Measurements from ENCODE around the gene MEIS3. TPM values are rescaled to one million over a fixed set of nuclear protein-coding genes. Genes with fewer than 3 reads are reported as not detected.

MEIS3 gene
- total RNA-seq (2014; rRNA removed; shearing (Covaris generic)): 8.0 and 11.1 TPM in 2 replicates

DNA sequence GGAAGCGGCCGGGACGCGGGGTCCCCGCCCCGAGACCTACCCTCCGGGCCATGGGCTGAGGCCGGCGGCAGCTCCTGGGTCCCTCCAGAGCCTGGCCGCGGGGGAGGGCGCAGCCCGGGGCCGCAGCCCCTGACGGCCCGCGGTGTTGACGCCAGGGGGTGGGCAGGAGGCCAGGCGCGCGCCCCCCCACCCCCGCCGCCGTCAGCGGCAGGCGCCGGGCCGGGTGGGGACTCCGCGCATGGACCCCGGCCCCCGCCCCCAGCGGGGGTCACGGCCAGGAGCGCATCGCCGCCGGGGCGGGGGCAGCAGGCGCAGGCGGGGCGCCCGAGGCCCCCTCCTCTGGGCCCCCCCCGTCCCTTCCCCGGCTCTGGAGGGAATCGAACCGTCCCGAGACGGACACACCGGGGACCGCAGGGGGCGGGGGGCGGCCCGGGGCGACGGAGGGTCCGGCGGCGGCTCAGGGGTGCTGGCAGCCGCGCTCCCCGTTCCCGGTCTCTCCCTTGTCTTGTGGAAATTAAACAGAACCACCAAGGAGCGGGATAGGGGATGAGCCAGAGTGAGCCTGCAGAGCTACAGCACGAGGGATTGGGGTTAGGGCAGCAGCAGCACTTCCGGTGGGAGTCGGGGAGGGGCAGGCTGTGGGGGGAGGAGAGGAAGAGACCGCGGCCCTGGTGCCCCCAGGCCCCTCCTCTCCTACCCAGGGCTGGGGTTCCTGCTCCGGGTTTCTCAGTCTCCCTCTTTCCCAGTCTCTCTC is at the start of gene MEIS3:
TSS of gene MEIS3 (minus strand) at position 498 of the 754 bp plus-strand sequence. CDS start at position 52, 446 bp downstream.

Other genes with a start within 250 kb of the MEIS3 start
- gene BBC3, start 188.3 kb downstream of the MEIS3 start, total RNA-seq (2014; rRNA removed; shearing (Covaris generic)): 15.8 and 16.9 TPM in 2 replicates
- gene CCDC9, start 163.0 kb downstream of the MEIS3 start, total RNA-seq (2014; rRNA removed; shearing (Covaris generic)): 20.5 and 22.0 TPM in 2 replicates
- gene INAFM1, start 144.6 kb downstream of the MEIS3 start, total RNA-seq (2014; rRNA removed; shearing (Covaris generic)): 6.1 and 8.1 TPM in 2 replicates
- gene C5AR1, start 109.7 kb downstream of the MEIS3 start, total RNA-seq (2014; rRNA removed; shearing (Covaris generic)): 0.64 TPM in 2 replicates
- gene C5AR2, start 87.4 kb downstream of the MEIS3 start, total RNA-seq (2014; rRNA removed; shearing (Covaris generic)): not detected in 2 replicates
- gene DHX34, start 70.2 kb downstream of the MEIS3 start, total RNA-seq (2014; rRNA removed; shearing (Covaris generic)): 30.0 and 34.4 TPM in 2 replicates
- gene SLC8A2, start 52.4 kb upstream of the MEIS3 start, total RNA-seq (2014; rRNA removed; shearing (Covaris generic)): not detected in 2 replicates
- gene KPTN, start 64.7 kb upstream of the MEIS3 start, total RNA-seq (2014; rRNA removed; shearing (Covaris generic)): 9.9 and 14.9 TPM in 2 replicates
- gene NAPA, start 95.5 kb upstream of the MEIS3 start, total RNA-seq (2014; rRNA removed; shearing (Covaris generic)): 55.5 and 61.0 TPM in 2 replicates
- not detected in 2 replicates for gene ZNF541, start 153.6 kb upstream of the MEIS3 start, total RNA-seq (2014; rRNA removed; shearing (Covaris generic))
- 1.2 and 3.8 TPM in 2 replicates for gene BICRA, start 189.6 kb upstream of the MEIS3 start, total RNA-seq (2014; rRNA removed; shearing (Covaris generic))